HepG2 (cell line): ENCODE measurements around the gene CNN3. TPM values are rescaled to one million over a fixed set of nuclear protein-coding genes. Genes with fewer than 3 reads are reported as not detected.

Experiments
- ATAC-seq: fragments of 200-7000 bp; cut with Tn5 transposase; 3 replicates; pipeline ENCODE4 v1.9.1; 2020; ENCODE audit warnings: mild to moderate bottlenecking, moderate library complexity
- BruUV-seq: library from RNA; stranded (reverse); fragments of 400-500 nt; replicated peaks from 2 replicates; lab custom pipeline; 2021; lab: Mats Ljungman, UMichigan
- CTCF ChIA-PET: fragments of 300-600 bp; formaldehyde crosslinking; extraction: SDS; loops from one replicate; lab custom pipeline; 2021; ENCODE audit warnings: low total read pairs, inconsistent platforms, low intra/inter-chr PET ratio; lab: Yijun Ruan, JAX
- POLR2A ChIA-PET: fragments of 350-600 bp; sonication (Branson Sonifier 250); formaldehyde crosslinking; loops from one replicate; lab custom pipeline; 2020; ENCODE audit warnings: antibody characterized with exemption, inconsistent platforms; lab: Yijun Ruan, JAX
- DNase-seq: peaks from one replicate; pipeline ENCODE4 v3.0.0-alpha.2; 2015; ENCODE audit warnings: low spot score
- FAIRE-seq: peaks from 3 replicates; lab custom pipeline; 2011; peaks lifted over from hg19 to GRCh38; lab: Jason Lieb, UNC
- H2AFZ ChIP-seq: one replicate; pipeline ENCODE4 v1.6.1; 2011; ENCODE audit warnings: low read length, inconsistent platforms
- H3K27ac ChIP-seq: fragments of 300-600 bp; 3 replicates; pipeline ENCODE4 v1.8.0; 2011; ENCODE audit warnings: mixed run types, mild to moderate bottlenecking, mixed read lengths, low read length, inconsistent platforms; ENCODE audit not compliant: insufficient read depth; ENCODE audit errors: extremely low read length
- H3K27me3 ChIP-seq, 2 experiments: fragments of 200-600 bp in 1 of 2; 2 replicates in 1 of 2; 3 replicates in 1 of 2; pipeline versions ENCODE4 v1.6.0 to v1.8.0; 2011; ENCODE audit warnings: low read length in 2 of 2, mild to moderate bottlenecking in 2 of 2, moderate library complexity in 2 of 2, inconsistent platforms in 1 of 2; ENCODE audit not compliant: insufficient read depth in 2 of 2, control insufficient read depth in 1 of 2
- H3K36me3 ChIP-seq, 2 experiments: fragments of 200-600 bp in 1 of 2; replicated peaks in 1 of 2; 2 replicates in 1 of 2; 3 replicates in 1 of 2; pipeline versions ENCODE4 v1.5.1 to v1.8.0; 2011; ENCODE audit warnings: low read length in 2 of 2, inconsistent platforms in 1 of 2; ENCODE audit not compliant: insufficient read depth in 2 of 2, control insufficient read depth in 1 of 2
- H3K4me1 ChIP-seq: 2 replicates; pipeline ENCODE4 v1.5.1; 2012; ENCODE audit warnings: low read length, inconsistent platforms; ENCODE audit not compliant: insufficient read depth
- H3K4me2 ChIP-seq: 2 replicates; pipeline ENCODE4 v1.6.0; 2011; ENCODE audit warnings: low read depth, low read length, inconsistent platforms
- H3K4me3 ChIP-seq, 3 experiments: fragments of 200-600 bp in 1 of 3; sonication (generic), shearing (Covaris generic) in 1 of 3; replicated peaks in 1 of 3; 2 replicates each; pipeline ENCODE4 v1.5.1; 2011 to 2016; ENCODE audit warnings: low read length in 3 of 3, inconsistent platforms in 2 of 3, low read depth in 2 of 3, mild to moderate bottlenecking in 2 of 3, control low read depth in 1 of 3, mixed read lengths in 1 of 3; ENCODE audit not compliant: insufficient read depth in 1 of 3
- H3K79me2 ChIP-seq: one replicate; pipeline ENCODE4 v1.6.1; 2011; ENCODE audit warnings: low read length, inconsistent platforms; ENCODE audit not compliant: insufficient read depth
- H3K9ac ChIP-seq: 2 replicates; pipeline ENCODE4 v1.6.0; 2011; ENCODE audit warnings: mild to moderate bottlenecking, low read depth, low read length, inconsistent platforms; ENCODE audit not compliant: insufficient read depth
- H3K9me3 ChIP-seq: 2 replicates; pipeline ENCODE4 v1.5.1; 2012; ENCODE audit warnings: mild to moderate bottlenecking, low read length
- H4K20me1 ChIP-seq: 2 replicates; pipeline ENCODE4 v1.6.0; 2011; ENCODE audit warnings: inconsistent platforms, mild to moderate bottlenecking, low read length, moderate library complexity; ENCODE audit not compliant: insufficient read depth
- GPBP1L1 ChIP-seq: sonication (generic); formaldehyde crosslinking; IDR thresholded peaks from 2 replicates; pipeline ENCODE4 v1.5.0; 2020; ENCODE audit warnings: mild to moderate bottlenecking, missing genetic modification reagents
- MEIS2 ChIP-seq: sonication (generic); formaldehyde crosslinking; IDR thresholded peaks from 2 replicates; pipeline ENCODE4 v1.9.0; 2021; ENCODE audit warnings: mild to moderate bottlenecking, missing genetic modification reagents
- NFKBIZ ChIP-seq: IDR thresholded peaks from 2 replicates; pipeline ENCODE4 v1.6.1; 2018; ENCODE audit warnings: missing genetic modification reagents, missing compliant biosample characterization
- POLR2A ChIP-seq, 2 experiments: IDR thresholded peaks; 2 replicates each; pipeline ENCODE4 v1.6.1; 2011; ENCODE audit warnings: low read depth in 2 of 2, low read length in 2 of 2, mild to moderate bottlenecking in 1 of 2, moderate library complexity in 1 of 2; ENCODE audit not compliant: insufficient read depth in 1 of 2
- RBM22 ChIP-seq: fragments of 200-400 bp; formaldehyde crosslinking; optimal IDR thresholded peaks from 2 replicates; pipeline ENCODE3; 2017; ENCODE audit warnings: mild to moderate bottlenecking, low read length, moderate library complexity
- RELA ChIP-seq: sonication (generic); formaldehyde crosslinking; IDR thresholded peaks from 2 replicates; pipeline ENCODE4 v1.4.0; 2020; ENCODE audit warnings: missing genetic modification reagents
- SKIL ChIP-seq: sonication (generic); formaldehyde crosslinking; IDR thresholded peaks from 2 replicates; pipeline ENCODE4 v1.8.0; 2022; ENCODE audit warnings: missing genetic modification reagents, mild to moderate bottlenecking, moderate library complexity, borderline replicate concordance
- STAT5B ChIP-seq: sonication (generic); formaldehyde crosslinking; IDR thresholded peaks from 2 replicates; pipeline ENCODE4 v1.4.0; 2020; ENCODE audit warnings: missing genetic modification reagents
- ZFP82 ChIP-seq: sonication (generic); formaldehyde crosslinking; IDR thresholded peaks from 2 replicates; pipeline ENCODE4 v1.5.1; 2020; ENCODE audit warnings: mild to moderate bottlenecking, missing genetic modification reagents, borderline replicate concordance
- ZHX1 ChIP-seq: sonication (generic); formaldehyde crosslinking; IDR thresholded peaks from 2 replicates; pipeline ENCODE4 v1.8.1; 2022; ENCODE audit warnings: low read depth, mild to moderate bottlenecking, missing genetic modification reagents
- ZNF432 ChIP-seq: sonication (generic); formaldehyde crosslinking; IDR thresholded peaks from 2 replicates; pipeline ENCODE4 v1.5.0; 2020; ENCODE audit warnings: missing genetic modification reagents, mild to moderate bottlenecking, borderline replicate concordance
- ZNF883 ChIP-seq: sonication (generic); formaldehyde crosslinking; IDR thresholded peaks from 2 replicates; pipeline ENCODE4 v1.5.1; 2020; ENCODE audit warnings: mild to moderate bottlenecking, missing genetic modification reagents; ENCODE audit errors: not compliant biosample characterization
- WGBS: methylation state at CpG from one replicate; pipeline ENCODE4 v1.1.6; 2017; ENCODE audit warnings: low lambda C conversion rate; 5-methylcytosine and 5-hydroxymethylcytosine counted together
- in situ Hi-C: cut with HindIII; loops from 2 replicates; pipeline ENCODE4 v1.10.0; 2017; ENCODE audit warnings: low pct_unique_long_range_greater_than_20kb; ENCODE audit not compliant: extremely low pct_ligation_motif_present
- intact Hi-C: fragments of 100-400 bp; cut with micrococcal nuclease; formaldehyde crosslinking; loops from one replicate; pipeline ENCODE4 v1.10.0; 2022; ENCODE audit not compliant: unreplicated experiment
- polyA plus RNA-seq, 8 experiments: library from polyadenylated mRNA; depleted of rRNA in 3 of 8; stranded (reverse) in 7 of 8; unstranded in 1 of 8; fragments of >200 nt; fragmentation: Illumina TruSeq in 4 of 8; extraction: Trizol in 4 of 8; gene quantifications; 2 replicates each; pipeline versions ENCODE4 v1.2.1 to v1.2.3, GENCODE V29; 2011 to 2016; ENCODE audit warnings: low read depth in 4 of 8, missing spikeins in 1 of 8, mixed read lengths in 1 of 8; ENCODE audit not compliant: insufficient read depth in 1 of 8
- total RNA-seq, 5 experiments: library from RNA; depleted of rRNA; stranded (reverse); fragments of >200 nt; fragmentation: Illumina TruSeq; extraction: Trizol; gene quantifications; 2 replicates each; pipeline ENCODE4 v1.2.3, GENCODE V29; 2016; ENCODE audit warnings: low read depth in 1 of 5

The CNN3 gene
- total and polyA plus RNA-seq, 2 of the 13 experiments (the other 11 are each of a cell fraction or from before 2014, with no cell fraction given), result 113 to 223 TPM

GRCh38 chr1:94908965-94909364 lies 17.9 kb downstream of the CNN3 start (continued):
- TF ChIP-seq ZHX1 (CRISPR knock-in tag), result no peak
- TF ChIP-seq RELA (CRISPR knock-in tag), result no peak
- no peak for TF ChIP-seq MEIS2 (CRISPR knock-in tag)
- no peak for TF ChIP-seq STAT5B (CRISPR knock-in tag)
- TF ChIP-seq GPBP1L1, result no peak
- no peak for TF ChIP-seq NFKBIZ (CRISPR knock-in tag)

- in situ Hi-C loops, result no loop called here
- intact Hi-C loops, result no loop called here
- ChIA-PET POLR2A (no interaction called here), CTCF (no interaction called here)
- 99% methylated on average over 7 of the region's 7 CpGs for WGBS
- peaks cover 97% of the 10 kb centered on the region for H3K79me2 ChIP-seq
- ATAC-seq (no peak), DNase-seq (no peak), FAIRE-seq (no peak)
- no peak overlapping the region for H3K4me2 ChIP-seq
- H2AFZ ChIP-seq, result no peak overlapping the region
- TF ChIP-seq POLR2A (IDR thresholded peaks at IDR 0.05; ENCODE audit: insufficient read depth in 1 of 2, low read depth in 2 of 2, low read length in 2 of 2) (no peak), RBM22 (peak; percentile 80), ZFP82 (CRISPR knock-in tag) (no peak), ZNF432 (CRISPR knock-in tag) (no peak), ZNF883 (CRISPR knock-in tag) (no peak), SKIL (no peak)
- H3K27ac ChIP-seq, result no peak overlapping the region
- no peaks in the 10 kb centered on the region for H3K27me3 ChIP-seq
- H4K20me1 ChIP-seq, result peaks cover 35% of the 10 kb centered on the region
- H3K4me3 ChIP-seq, result no peak overlapping the region
- H3K4me1 ChIP-seq, result peaks cover 28% of the 10 kb centered on the region
- no peaks in the 10 kb centered on the region for H3K9me3 ChIP-seq
- no peak overlapping the region for H3K9ac ChIP-seq
- BruUV-seq, result no TSS peak
- H3K36me3 ChIP-seq, result peaks cover 4 to 26% of the 10 kb centered on the region in 2 experiments
These were observed 18.7 kb downstream of the CNN3 start for GRCh38 chr1:94908190-94908589.
